Measurements from ENCODE around the gene RAB34.

RAB34 gene

DNA sequence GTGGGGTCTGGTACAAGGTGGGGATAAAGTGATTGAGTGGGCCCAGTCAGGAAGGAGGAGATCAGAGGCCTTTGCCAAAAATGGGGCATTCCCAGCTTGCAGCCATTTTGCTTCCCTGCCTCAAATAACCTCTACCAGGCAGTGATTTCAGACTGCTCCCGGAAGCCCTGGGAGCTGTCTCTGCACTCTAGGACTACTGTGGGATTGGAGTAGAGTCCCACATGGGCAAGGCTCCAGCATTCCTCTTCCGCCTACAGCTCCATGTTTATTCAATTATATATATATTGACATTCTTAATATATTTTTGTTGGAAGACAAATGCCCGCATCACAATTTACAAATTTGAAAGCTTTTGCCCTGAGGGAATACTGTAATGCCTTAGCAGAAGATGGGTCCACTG, 42.2 kb downstream of the RAB34 start:
- no peak for DNase-seq

DNA sequence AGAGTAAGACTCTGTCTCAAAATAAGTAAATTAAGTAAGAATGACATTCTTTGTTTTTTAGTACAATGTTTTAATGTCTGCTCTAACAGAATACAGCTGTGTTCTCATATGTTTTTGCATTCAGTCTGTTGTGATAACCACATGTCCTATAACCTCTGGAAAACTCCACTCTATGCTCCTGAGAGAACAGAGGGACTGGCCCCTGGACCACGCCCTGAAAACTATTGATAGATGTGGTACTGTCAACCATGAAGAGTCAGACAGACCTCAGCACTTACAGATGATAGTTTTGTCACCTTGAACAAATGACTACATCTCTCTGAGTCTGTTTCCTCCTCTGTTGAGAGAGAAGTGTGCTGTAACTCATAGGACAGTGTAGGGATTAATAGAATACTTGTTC, 47.8 kb downstream of the RAB34 start:
- DNase-seq = no peak

DNA sequence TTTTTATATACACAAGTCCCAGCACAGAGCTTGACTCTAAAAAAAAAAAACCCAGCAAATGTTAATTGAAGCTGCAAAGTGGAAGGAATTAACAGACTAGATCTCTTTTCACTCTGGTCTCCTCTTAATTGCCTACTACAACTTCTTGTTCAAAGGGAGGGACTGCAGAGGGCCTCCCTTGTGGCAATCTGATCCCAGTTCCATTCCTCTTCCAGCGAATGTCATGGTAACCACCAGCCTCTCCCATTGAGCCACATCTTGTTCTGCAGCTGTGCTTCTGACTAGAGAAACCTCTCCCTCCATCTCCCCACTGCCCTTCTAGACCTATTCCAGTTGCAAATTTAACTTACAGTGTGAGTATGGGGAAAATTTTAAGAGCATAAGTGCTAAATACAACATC, 49.8 kb downstream of the RAB34 start:
- no peak for DNase-seq

DNA sequence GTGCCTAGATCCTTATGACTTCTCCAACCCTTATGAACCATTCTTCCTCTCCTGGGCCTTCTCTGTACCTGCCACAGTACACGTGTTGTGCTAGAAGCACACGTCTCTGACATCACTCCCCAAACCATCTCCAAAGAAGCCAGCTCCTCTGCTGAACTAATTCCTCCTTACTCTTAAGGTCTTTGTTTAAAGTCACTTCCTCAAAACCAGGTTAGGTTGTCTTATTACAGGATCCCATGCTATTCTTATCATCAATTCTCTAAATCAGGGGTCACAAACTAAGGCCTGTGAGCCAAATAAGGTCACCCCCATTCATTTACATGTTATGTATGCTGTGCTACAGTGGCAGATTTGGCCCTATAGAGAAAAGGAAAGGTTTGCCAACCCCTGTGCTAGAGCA, 51.7 kb downstream of the RAB34 start:
- no peak for DNase-seq

Data from stimulated activated CD4-positive, alpha-beta T cell treated with anti-CD3 and anti-CD28 coated beads, Interleukin-4, amount 100 ng/mL, for 24 hours (primary cell).